Stimulated activated naive CD8-positive, alpha-beta T cell treated with anti-CD3 and anti-CD28 coated beads, Interleukin-15, amount 100 ng/mL, for 72 hours (primary cell): ENCODE measurements around the gene MRPL23.

Experiments used
- ATAC-seq: fragments of 150-1000 bp; cut with Tn5 transposase; 2 replicates; pipeline ENCODE4 v1.10.0; 2021; ENCODE audit warnings: mild to moderate bottlenecking, moderate library complexity
- DNase-seq, 2 donors: peaks; one replicate each; pipeline ENCODE4 v3.0.0; 2021 to 2022
- H3K27ac Mint-ChIP-seq, 2 donors: one replicate each; pipeline ENCODE4 v1.8.0; 2022; ENCODE audit warnings: mild to moderate bottlenecking in 2 of 2, mixed read lengths in 2 of 2, moderate library complexity in 2 of 2
- H3K27me3 Mint-ChIP-seq: one replicate; pipeline ENCODE4 v1.8.0; 2022; ENCODE audit warnings: mixed read lengths
- H3K4me1 Mint-ChIP-seq: one replicate; pipeline ENCODE4 v1.8.0; 2022; ENCODE audit warnings: mild to moderate bottlenecking, mixed read lengths
- H3K4me3 Mint-ChIP-seq, 2 donors: one replicate each; pipeline ENCODE4 v1.8.0; 2022; ENCODE audit warnings: mild to moderate bottlenecking in 2 of 2, mixed read lengths in 2 of 2, moderate library complexity in 1 of 2
- H3K9me3 Mint-ChIP-seq, 2 donors: one replicate each; pipeline ENCODE4 v1.8.0; 2022; ENCODE audit warnings: mixed read lengths in 2 of 2

MRPL23 gene

GRCh38 chr11:1982873-1983600 is 35.9 kb downstream of the MRPL23 start:
- Mint-ChIP-seq H3K4me1 (no peaks in the 10 kb centered on the region), H3K27ac (no peak overlapping the region), H3K9me3 (no peaks in the 10 kb centered on the region), H3K4me3 (no peak overlapping the region), H3K27me3 (no peaks in the 10 kb centered on the region)
- ATAC-seq, result no peak
- DNase-seq, result no peak

- DNase-seq, result no peak
- Mint-ChIP-seq H3K9me3 (no peaks in the 10 kb centered on the region), H3K27me3 (no peaks in the 10 kb centered on the region), H3K27ac (no peak overlapping the region), H3K4me1 (no peaks in the 10 kb centered on the region), H3K4me3 (no peak overlapping the region)
- ATAC-seq, result no peak
Observed at GRCh38 chr11:1983601-1983961, 36.4 kb downstream of the MRPL23 start.

GRCh38 chr11:1987024-1987423 is 39.9 kb downstream of the MRPL23 start:
- Mint-ChIP-seq H3K9me3 (no peaks in the 10 kb centered on the region), H3K4me1 (peaks cover 5% of the 10 kb centered on the region), H3K27ac (no peak overlapping the region), H3K4me3 (no peak overlapping the region), H3K27me3 (no peaks in the 10 kb centered on the region)
- DNase-seq, result no peak
- ATAC-seq, result no peak

GRCh38 chr11:1988174-1988573 is 41.0 kb downstream of the MRPL23 start:
- Mint-ChIP-seq H3K27me3 (no peaks in the 10 kb centered on the region), H3K4me1 (peaks cover 5% of the 10 kb centered on the region), H3K4me3 (no peak overlapping the region), H3K27ac (no peak overlapping the region), H3K9me3 (no peaks in the 10 kb centered on the region)
- DNase-seq, result no peak
- no peak for ATAC-seq

DNA sequence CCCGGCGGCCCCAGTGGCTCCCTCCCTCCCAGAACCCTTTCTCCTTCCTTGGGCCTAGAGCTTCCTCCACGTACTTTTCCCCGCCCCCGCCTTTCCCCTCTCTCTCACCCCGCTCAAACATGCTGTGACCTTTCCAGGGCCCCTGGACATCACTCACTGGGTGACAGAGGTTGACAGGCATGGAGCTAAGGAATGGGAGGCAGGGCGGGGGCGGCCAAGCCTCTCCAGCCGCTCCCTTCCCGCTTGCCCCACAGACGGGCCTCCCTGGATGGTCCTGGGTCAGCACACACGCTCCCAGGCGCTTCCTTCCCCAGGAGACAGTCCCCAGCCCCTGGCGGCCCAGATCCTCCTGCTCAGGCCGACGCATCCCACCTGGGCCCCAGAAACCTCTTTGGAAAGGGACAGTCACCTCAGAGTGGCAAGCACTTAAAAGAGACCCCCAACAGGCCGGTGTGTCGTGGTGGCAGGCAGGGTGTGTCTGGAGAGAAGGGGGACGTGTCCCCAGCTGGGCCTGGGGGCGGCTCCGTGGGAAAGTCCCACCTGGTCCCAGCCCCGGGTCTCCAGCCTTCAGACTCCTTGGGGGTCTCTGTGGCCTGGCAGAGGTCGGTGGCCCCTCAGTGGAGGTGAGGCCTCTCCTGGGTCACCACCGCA is 41.7 kb downstream of the MRPL23 start:
- Mint-ChIP-seq H3K9me3 (no peaks in the 10 kb centered on the region), H3K27me3 (no peaks in the 10 kb centered on the region), H3K4me1 (peaks cover 5% of the 10 kb centered on the region), H3K4me3 (no peak overlapping the region), H3K27ac (no peak overlapping the region)
- ATAC-seq (no peak), DNase-seq (peak in 1 of 2 donors; percentile 2)

DNA sequence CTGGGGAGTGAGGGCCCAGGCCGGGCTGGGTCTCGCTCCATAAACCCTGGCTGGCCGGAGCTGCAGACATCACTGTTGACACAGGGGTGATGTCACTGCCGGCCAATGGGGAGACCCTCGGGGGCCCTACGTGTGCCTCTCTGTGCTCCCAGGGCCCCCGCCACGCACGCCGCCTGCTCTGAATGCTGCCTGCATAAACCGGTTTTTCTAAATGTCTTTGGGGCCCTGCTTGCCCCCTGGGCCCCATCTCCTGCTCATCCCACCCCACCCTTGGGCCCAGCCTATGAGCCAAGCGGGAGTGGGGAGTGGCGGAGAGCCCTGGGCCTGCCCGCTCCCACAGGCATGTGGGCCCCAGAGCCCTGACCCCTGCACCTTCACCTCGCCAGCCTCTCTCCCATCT is 42.8 kb downstream of the MRPL23 start:
- Mint-ChIP-seq H3K9me3 (no peaks in the 10 kb centered on the region), H3K4me1 (peaks cover 5% of the 10 kb centered on the region), H3K4me3 (no peak overlapping the region), H3K27me3 (no peaks in the 10 kb centered on the region), H3K27ac (no peak overlapping the region)
- no peak for DNase-seq
- ATAC-seq, result no peak

- H3K4me3 Mint-ChIP-seq, result no peak overlapping the region
- H3K4me1 Mint-ChIP-seq, result peaks cover 5% of the 10 kb centered on the region
- no peak overlapping the region for H3K27ac Mint-ChIP-seq
- no peaks in the 10 kb centered on the region for H3K27me3 Mint-ChIP-seq
- DNase-seq (no peak), ATAC-seq (no peak)
- H3K9me3 Mint-ChIP-seq, result no peaks in the 10 kb centered on the region
Observed at GRCh38 chr11:1990872-1991578, 43.9 kb downstream of the MRPL23 start.

- H3K9me3 Mint-ChIP-seq, result no peaks in the 10 kb centered on the region
- peaks cover 5% of the 10 kb centered on the region for H3K4me1 Mint-ChIP-seq
- DNase-seq, result no peak
- ATAC-seq, result no peak
- no peaks in the 10 kb centered on the region for H3K27me3 Mint-ChIP-seq
- H3K27ac Mint-ChIP-seq, result no peak overlapping the region
- H3K4me3 Mint-ChIP-seq, result no peak overlapping the region
Observed at GRCh38 chr11:1992111-1992510, 45.0 kb downstream of the MRPL23 start.

DNA sequence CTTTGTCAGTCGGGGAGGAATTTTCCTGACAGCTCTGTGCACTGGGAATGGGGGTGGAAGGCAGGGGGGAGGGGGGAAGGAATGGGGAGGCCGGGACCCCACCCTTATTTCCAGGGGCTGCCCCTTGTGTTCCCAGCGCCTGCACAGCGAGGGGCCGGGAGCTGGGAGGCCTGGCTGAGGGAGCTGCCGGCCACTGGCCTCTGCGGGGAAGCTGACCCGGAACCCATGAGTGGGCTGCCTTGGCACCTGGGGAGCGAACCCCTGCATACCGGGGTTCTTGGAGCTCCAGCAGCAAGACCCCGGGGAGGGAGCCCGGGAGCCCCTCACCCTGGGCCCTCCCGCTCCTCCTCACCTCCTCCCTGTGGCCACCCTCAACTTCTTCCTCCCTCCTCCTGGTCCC is 47.0 kb downstream of the MRPL23 start:
- DNase-seq (no peak), ATAC-seq (no peak)
- H3K27me3 Mint-ChIP-seq, result no peaks in the 10 kb centered on the region
- peaks cover 5% of the 10 kb centered on the region for H3K4me1 Mint-ChIP-seq
- no peak overlapping the region for H3K4me3 Mint-ChIP-seq
- H3K27ac Mint-ChIP-seq, result no peak overlapping the region
- no peaks in the 10 kb centered on the region for H3K9me3 Mint-ChIP-seq

DNA sequence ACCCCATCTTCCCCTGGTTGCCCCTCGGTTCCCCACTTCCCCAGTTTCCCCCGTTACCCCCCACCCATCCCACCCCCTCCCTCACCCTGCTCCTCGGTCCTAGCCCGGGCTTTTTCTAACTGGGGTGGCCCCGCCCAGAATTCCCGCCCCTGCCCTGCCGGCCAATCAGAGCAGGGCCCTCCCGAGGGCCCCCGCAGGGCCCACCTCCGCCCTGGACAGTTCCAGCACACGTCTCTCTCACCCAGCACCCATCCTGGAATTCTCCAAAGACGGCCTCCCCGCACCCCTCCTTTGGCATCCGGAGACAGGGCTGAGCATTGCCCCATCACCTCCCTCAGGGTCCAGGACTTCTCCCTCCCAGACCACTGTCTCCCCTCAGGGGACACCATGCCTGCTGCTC is 50.6 kb downstream of the MRPL23 start, which contains the start of gene H19:
Gene H19 (minus strand): TSS at position 88 of the 400 bp plus-strand sequence.
- DNase-seq (no peak), ATAC-seq (no peak)
- no peaks in the 10 kb centered on the region for H3K4me1 Mint-ChIP-seq
- H3K27me3 Mint-ChIP-seq, result no peaks in the 10 kb centered on the region
- no peak within 1 kb of the TSS for H3K4me3 Mint-ChIP-seq
- H3K9me3 Mint-ChIP-seq, result no peaks in the 10 kb centered on the region
- no peak within 1 kb of the TSS for H3K27ac Mint-ChIP-seq

GRCh38 chr11:1998290-1998689 is 51.2 kb downstream of the MRPL23 start:
- no peak overlapping the region for H3K4me3 Mint-ChIP-seq
- DNase-seq (no peak), ATAC-seq (peak; percentile 40)
- H3K4me1 Mint-ChIP-seq, result no peaks in the 10 kb centered on the region
- no peak overlapping the region for H3K27ac Mint-ChIP-seq
- H3K27me3 Mint-ChIP-seq, result no peaks in the 10 kb centered on the region
- H3K9me3 Mint-ChIP-seq, result no peaks in the 10 kb centered on the region

GRCh38 chr11:1998861-1999260 is 51.7 kb downstream of the MRPL23 start:
- no peaks in the 10 kb centered on the region for H3K9me3 Mint-ChIP-seq
- no peaks in the 10 kb centered on the region for H3K27me3 Mint-ChIP-seq
- H3K4me1 Mint-ChIP-seq, result no peaks in the 10 kb centered on the region
- no peak overlapping the region for H3K4me3 Mint-ChIP-seq
- DNase-seq (no peak), ATAC-seq (no peak)
- H3K27ac Mint-ChIP-seq, result no peak overlapping the region

GRCh38 chr11:2002042-2002776 is 55.1 kb downstream of the MRPL23 start:
- Mint-ChIP-seq H3K9me3 (no peaks in the 10 kb centered on the region), H3K27me3 (no peaks in the 10 kb centered on the region), H3K27ac (no peak overlapping the region), H3K4me3 (no peak overlapping the region), H3K4me1 (no peaks in the 10 kb centered on the region)
- DNase-seq (no peak), ATAC-seq (peak; percentile 55)

DNA sequence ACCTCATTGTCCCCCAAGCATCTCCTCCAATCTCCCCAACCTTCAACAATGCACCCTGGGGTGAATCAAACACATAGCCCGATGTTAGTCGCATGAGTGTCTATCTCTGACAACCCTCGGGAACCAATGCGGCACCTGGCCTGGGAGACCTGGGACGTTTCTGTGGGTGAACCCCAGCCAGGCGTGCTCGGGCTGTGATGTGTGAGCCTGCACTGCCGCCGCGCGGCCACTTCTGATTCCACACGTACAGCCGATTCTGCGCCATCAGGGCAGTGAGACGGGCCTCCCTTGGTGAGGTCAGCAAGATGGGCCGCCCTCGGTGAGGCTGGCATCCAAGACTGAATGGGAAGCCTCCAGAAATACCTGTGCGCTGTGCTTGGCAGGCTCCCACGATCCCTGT is 55.7 kb downstream of the MRPL23 start:
- H3K27me3 Mint-ChIP-seq, result no peaks in the 10 kb centered on the region
- no peaks in the 10 kb centered on the region for H3K4me1 Mint-ChIP-seq
- no peak overlapping the region for H3K27ac Mint-ChIP-seq
- H3K9me3 Mint-ChIP-seq, result no peaks in the 10 kb centered on the region
- ATAC-seq, result peak; percentile 81
- no peak overlapping the region for H3K4me3 Mint-ChIP-seq
- DNase-seq, result no peak

DNA sequence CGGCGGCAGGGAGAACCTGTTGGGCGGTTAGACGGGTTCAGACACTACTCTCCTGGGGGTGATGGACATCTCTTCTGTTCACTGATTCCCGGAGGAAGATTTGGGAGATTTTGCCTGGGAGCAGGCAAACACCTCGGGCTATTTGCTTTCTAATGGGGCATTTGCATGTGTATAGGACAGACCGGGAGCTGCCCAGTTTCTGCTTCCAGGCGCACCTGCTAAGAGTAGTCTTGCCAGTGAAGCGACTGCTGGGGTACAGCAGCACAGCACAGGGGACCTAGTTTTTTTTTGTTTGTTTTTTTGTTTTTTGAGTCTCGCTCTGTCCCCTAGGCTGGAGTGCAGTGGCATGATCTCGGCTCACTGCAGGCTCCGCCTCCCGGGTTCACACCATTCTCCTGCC is 57.3 kb downstream of the MRPL23 start:
- no peaks in the 10 kb centered on the region for H3K9me3 Mint-ChIP-seq
- no peak for DNase-seq
- no peaks in the 10 kb centered on the region for H3K27me3 Mint-ChIP-seq
- no peak overlapping the region for H3K27ac Mint-ChIP-seq
- no peak for ATAC-seq
- no peaks in the 10 kb centered on the region for H3K4me1 Mint-ChIP-seq
- H3K4me3 Mint-ChIP-seq, result no peak overlapping the region
